ENCODE data around the gene RAB15. TPM values are rescaled to one million over a fixed set of nuclear protein-coding genes. Genes with fewer than 3 reads are reported as not detected.

The RAB15 gene
- total and polyA plus RNA-seq, 2 donors (not counting 3 experiments of a cell fraction or from before 2014, with no cell fraction given), result 24.9 to 33.3 TPM

- Histone ChIP-seq H3K79me2 (ENCODE audit: control insufficient read depth, insufficient read depth, low read length) (no peaks in the 10 kb centered on the region), H4K20me1 (replicated peaks; ENCODE audit: control insufficient read depth, extremely low read depth, insufficient read depth, low read length) (no peaks in the 10 kb centered on the region), H3K4me2 (ENCODE audit: insufficient read depth, low read length) (no peak overlapping the region), H3K9me1 (replicated peaks; ENCODE audit: control insufficient read depth, extremely low read depth, insufficient read depth, low read length) (no peaks in the 10 kb centered on the region), H2AFZ (ENCODE audit: low read depth, low read length) (no peak overlapping the region), H3K27ac (ENCODE audit: insufficient read depth, low read depth, low read length) (no peak overlapping the region), H3K4me3 (replicated peaks in 1 of 3; ENCODE audit: insufficient read depth in 1 of 3, low read depth in 1 of 3, low read length in 3 of 3) (no peak overlapping the region), H3K4me1 (ENCODE audit: control insufficient read depth, extremely low read depth, insufficient read depth, low read length) (no peaks in the 10 kb centered on the region), H3K27me3 (ENCODE audit: control insufficient read depth in 2 of 2, insufficient read depth in 2 of 2, low read length in 2 of 2) (no peaks in the 10 kb centered on the region), H3K36me3 (ENCODE audit: control insufficient read depth in 2 of 2, extremely low read depth in 1 of 2, insufficient read depth in 2 of 2, low read length in 2 of 2) (peaks cover 0 to 4% of the 10 kb centered on the region in 2 experiments), H3K9ac (replicated peaks; ENCODE audit: extremely low read depth, insufficient read depth, low read length) (no peak overlapping the region), H3K9me3 (replicated peaks; ENCODE audit: control insufficient read depth, insufficient read depth, low read length) (no peaks in the 10 kb centered on the region)
- ChIA-PET POLR2A (no interaction called here), CTCF (interaction anchor here (0.6 to 1.5 kb wide), 5 partner anchors 25 to 135 kb away, joined by 3 to 4 read pairs (median 3); no protein-coding TSS in a partner anchor)
- no peak for TF ChIP-seq EZH2 (IDR thresholded peaks at IDR 0.05; ENCODE audit: borderline replicate concordance, low read depth, low read length, severe bottlenecking)
- TF ChIP-seq POLR2AphosphoS5 (IDR thresholded peaks at IDR 0.05; ENCODE audit: insufficient read depth, low read depth, low read length), result no peak
- no peak for TF ChIP-seq FOS (IDR thresholded peaks at IDR 0.05; ENCODE audit: borderline replicate concordance, insufficient read depth, low read length)
- TF ChIP-seq GATA2 (IDR thresholded peaks at IDR 0.05; ENCODE audit: insufficient read depth, insufficient read length, low read depth, low read length), result no peak
- TF ChIP-seq JUN (IDR thresholded peaks at IDR 0.05; ENCODE audit: borderline replicate concordance, insufficient read depth, insufficient read length, low read depth), result no peak
- no peak for TF ChIP-seq MYC (IDR thresholded peaks at IDR 0.05; ENCODE audit: low read depth, low read length)
- no peak for TF ChIP-seq MAX (IDR thresholded peaks at IDR 0.05; ENCODE audit: insufficient read depth, insufficient read length)
- no peak for TF ChIP-seq CTCF (IDR thresholded peaks at IDR 0.05; ENCODE audit: extremely low read depth in 1 of 2, insufficient read depth in 1 of 2, low read depth in 1 of 2, low read length in 2 of 2)
- TF ChIP-seq POLR2A (IDR thresholded peaks at IDR 0.05; ENCODE audit: low read depth, low read length), result no peak
- dilution Hi-C loops (cut with MboI; ENCODE audit: extremely low pct_ligation_motif_present, low sequenced_read_pairs), result no loop called here
- no peak for DNase-seq (ENCODE audit: low read depth, low spot score)
- BruUV-seq (replicated peaks), result no TSS peak
- intact Hi-C loops (cut with micrococcal nuclease), result no loop called here
- no peak for FAIRE-seq
Measured at GRCh38 chr14:64958201-64958600, 13.9 kb downstream of the RAB15 start.

All from endothelial cell of umbilical vein (primary cell).